DND-41 (cell line): ENCODE measurements around the gene ERC2.

Source experiments
- ATAC-seq: fragments of 200-7000 bp; cut with Tn5 transposase; 3 replicates; pipeline ENCODE4 v1.9.1; 2021; ENCODE audit warnings: low read depth; ENCODE audit not compliant: insufficient read depth
- DNase-seq: peaks from one replicate; pipeline ENCODE4 v3.0.0-alpha.2; 2020
- H2AFZ ChIP-seq: 2 replicates; pipeline ENCODE4 v1.6.0; 2012; ENCODE audit warnings: low read depth, low read length
- H3K27ac ChIP-seq: 2 replicates; pipeline ENCODE4 v1.5.1; 2012; ENCODE audit warnings: low read length, inconsistent platforms
- H3K27me3 ChIP-seq: fragments of 200-600 bp; sonication (generic); 2 replicates; pipeline ENCODE4 v1.6.0; 2012; ENCODE audit warnings: low read length, mild to moderate bottlenecking, inconsistent platforms; ENCODE audit not compliant: insufficient read depth, poor library complexity
- H3K36me3 ChIP-seq: 2 replicates; pipeline ENCODE4 v1.5.1; 2012; ENCODE audit warnings: low read length, inconsistent platforms; ENCODE audit not compliant: insufficient read depth
- H3K4me1 ChIP-seq: 2 replicates; pipeline ENCODE4 v1.5.1; 2012; ENCODE audit warnings: mild to moderate bottlenecking, low read length; ENCODE audit not compliant: insufficient read depth
- H3K4me2 ChIP-seq: 2 replicates; pipeline ENCODE4 v1.6.0; 2012; ENCODE audit warnings: mild to moderate bottlenecking, moderate library complexity, low read length, inconsistent platforms; ENCODE audit not compliant: insufficient read depth
- H3K4me3 ChIP-seq, 2 experiments: fragments of 200-600 bp in 1 of 2; shearing (Covaris generic) in 1 of 2; 2 replicates each; pipeline ENCODE4 v1.5.1; 2012 to 2016; ENCODE audit warnings: inconsistent platforms in 2 of 2, low read length in 2 of 2, mild to moderate bottlenecking in 2 of 2, low read depth in 1 of 2, moderate library complexity in 1 of 2
- H3K79me2 ChIP-seq: 2 replicates; pipeline ENCODE4 v1.6.0; 2012; ENCODE audit warnings: low read length, inconsistent platforms; ENCODE audit not compliant: insufficient read depth
- H3K9ac ChIP-seq: 2 replicates; pipeline ENCODE4 v1.6.0; 2012; ENCODE audit warnings: low read depth, mild to moderate bottlenecking, inconsistent platforms, low read length, moderate library complexity
- H3K9me3 ChIP-seq: 2 replicates; pipeline ENCODE4 v1.5.1; 2012; ENCODE audit warnings: low read length, moderate library complexity, mild to moderate bottlenecking, inconsistent platforms; ENCODE audit not compliant: insufficient read depth, severe bottlenecking
- H4K20me1 ChIP-seq: 2 replicates; pipeline ENCODE4 v1.6.0; 2012; ENCODE audit warnings: low read length; ENCODE audit not compliant: insufficient read depth
- CTCF ChIP-seq: IDR thresholded peaks from 2 replicates; pipeline ENCODE4 v1.5.1; 2012; ENCODE audit warnings: borderline replicate concordance, low read length, moderate library complexity, mild to moderate bottlenecking; ENCODE audit not compliant: poor library complexity, severe bottlenecking; ENCODE audit errors: extremely low read depth
- EZH2 ChIP-seq: IDR thresholded peaks from 3 replicates; pipeline ENCODE4 v1.6.1; 2012; ENCODE audit warnings: borderline replicate concordance, low read depth, mild to moderate bottlenecking, moderate library complexity, low read length, inconsistent platforms; ENCODE audit not compliant: severe bottlenecking

ERC2 gene

GRCh38 chr3:56121716-56122115, 346.6 kb downstream of the ERC2 start:
- no peak for TF ChIP-seq CTCF
- no peak overlapping the region for H3K9ac ChIP-seq
- no peak overlapping the region for H3K27ac ChIP-seq
- H3K36me3 ChIP-seq: no peaks in the 10 kb centered on the region
- H3K9me3 ChIP-seq: no peaks in the 10 kb centered on the region
- H3K79me2 ChIP-seq: no peaks in the 10 kb centered on the region
- H3K27me3 ChIP-seq: no peaks in the 10 kb centered on the region
- H4K20me1 ChIP-seq: no peaks in the 10 kb centered on the region
- H3K4me3 ChIP-seq: no peak overlapping the region
- no peak overlapping the region for H2AFZ ChIP-seq
- no peaks in the 10 kb centered on the region for H3K4me1 ChIP-seq
- H3K4me2 ChIP-seq: no peak overlapping the region
- no peak for DNase-seq
- no peak for ATAC-seq

DNA sequence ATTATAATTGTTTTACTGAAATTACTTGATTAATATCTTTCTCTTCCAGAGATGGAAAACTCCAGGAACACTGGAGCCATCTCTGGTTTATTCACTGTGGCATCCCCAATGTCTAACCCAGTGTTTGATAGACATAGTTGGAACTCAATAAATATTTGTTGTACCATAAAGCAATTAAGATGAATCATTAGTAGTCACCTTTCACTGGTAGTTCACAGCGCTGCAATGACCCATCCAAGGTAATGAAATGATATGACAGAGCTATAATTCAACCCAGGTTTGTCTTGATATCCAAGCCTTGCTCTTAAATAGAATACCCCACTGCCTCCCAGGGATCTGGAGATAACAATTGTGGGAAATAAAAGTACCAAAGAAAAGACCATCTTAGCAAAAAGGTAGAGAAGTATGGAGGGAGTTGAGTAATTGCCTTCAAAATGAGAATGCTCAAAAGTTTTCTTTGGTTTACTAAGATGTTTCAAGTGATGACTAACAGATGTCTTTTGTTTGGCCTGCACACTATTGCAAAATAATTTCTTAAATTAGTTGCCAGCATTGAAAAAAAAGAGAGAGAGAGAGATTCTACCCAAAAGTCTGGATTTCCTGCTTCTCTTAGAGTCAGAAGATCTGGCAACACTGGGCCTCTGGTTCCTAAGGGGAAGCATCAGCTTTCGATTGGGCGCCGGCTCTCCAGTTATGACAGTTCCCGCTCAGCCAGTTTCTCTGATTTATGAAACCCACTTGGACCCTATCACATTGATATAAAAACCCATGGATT, 348.5 kb downstream of the ERC2 start:
- H3K79me2 ChIP-seq: no peaks in the 10 kb centered on the region
- H3K9ac ChIP-seq: no peak overlapping the region
- H4K20me1 ChIP-seq: no peaks in the 10 kb centered on the region
- no peak for TF ChIP-seq EZH2
- TF ChIP-seq CTCF: no peak
- H3K4me3 ChIP-seq: no peak overlapping the region
- H2AFZ ChIP-seq: no peak overlapping the region
- no peaks in the 10 kb centered on the region for H3K4me1 ChIP-seq
- no peaks in the 10 kb centered on the region for H3K9me3 ChIP-seq
- no peak overlapping the region for H3K4me2 ChIP-seq
- DNase-seq (no peak), ATAC-seq (no peak)
- H3K27me3 ChIP-seq: no peaks in the 10 kb centered on the region
- no peak overlapping the region for H3K27ac ChIP-seq
- no peaks in the 10 kb centered on the region for H3K36me3 ChIP-seq

DNA sequence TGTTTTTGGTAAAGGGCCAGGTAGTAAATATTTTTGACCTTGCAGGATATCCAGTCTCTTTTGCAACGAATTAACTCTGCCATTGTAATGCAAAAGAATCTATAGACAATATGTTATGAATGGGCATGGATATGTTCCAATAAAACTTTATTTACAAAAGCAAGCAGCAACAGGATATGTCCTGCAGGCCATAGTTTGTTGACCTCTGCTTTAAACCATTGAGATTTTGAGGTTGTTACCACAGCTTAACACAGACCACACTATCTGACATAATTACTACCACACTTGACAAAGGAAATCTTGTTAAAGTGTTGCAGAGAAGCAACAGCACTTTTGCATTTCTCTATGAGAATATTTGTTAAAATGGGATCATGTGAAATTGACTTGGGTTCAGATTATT, 349.3 kb downstream of the ERC2 start:
- Histone ChIP-seq H3K4me3 (no peak overlapping the region), H2AFZ (no peak overlapping the region), H3K9me3 (no peaks in the 10 kb centered on the region), H3K27ac (no peak overlapping the region), H4K20me1 (no peaks in the 10 kb centered on the region), H3K27me3 (no peaks in the 10 kb centered on the region), H3K4me1 (no peaks in the 10 kb centered on the region), H3K36me3 (no peaks in the 10 kb centered on the region), H3K4me2 (no peak overlapping the region), H3K9ac (no peak overlapping the region), H3K79me2 (no peaks in the 10 kb centered on the region)
- TF ChIP-seq CTCF: no peak
- TF ChIP-seq EZH2: no peak
- no peak for DNase-seq
- ATAC-seq: no peak

DNA sequence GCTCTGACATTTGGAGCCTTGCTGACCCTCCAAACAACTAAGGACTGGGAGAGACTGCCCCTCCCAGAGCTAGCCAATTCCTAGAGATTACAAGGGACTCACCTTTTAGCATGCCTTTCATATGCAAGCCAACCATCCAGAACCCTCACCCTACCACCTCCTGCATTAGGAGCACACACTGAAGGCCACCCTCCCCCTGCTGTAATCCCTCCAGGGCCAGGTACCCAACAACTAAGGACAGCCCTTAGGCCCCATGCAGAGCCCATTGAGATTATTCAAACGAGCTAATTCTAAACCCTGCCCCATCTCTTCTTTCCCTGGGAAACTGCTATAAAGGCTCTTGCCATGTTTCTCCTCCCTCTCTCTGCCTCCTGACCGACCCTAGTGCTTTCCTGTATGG, 352.6 kb downstream of the ERC2 start:
- no peak overlapping the region for H3K27ac ChIP-seq
- DNase-seq: no peak

More for the DNA sequence above, 352.6 kb downstream of the ERC2 start:
- Histone ChIP-seq H2AFZ (no peak overlapping the region), H3K9ac (no peak overlapping the region), H3K36me3 (no peaks in the 10 kb centered on the region), H3K4me2 (no peak overlapping the region), H3K27me3 (peaks cover 13% of the 10 kb centered on the region), H4K20me1 (no peaks in the 10 kb centered on the region), H3K4me3 (no peak overlapping the region), H3K79me2 (no peaks in the 10 kb centered on the region), H3K9me3 (no peaks in the 10 kb centered on the region), H3K4me1 (no peaks in the 10 kb centered on the region)
- no peak for ATAC-seq
- TF ChIP-seq EZH2: no peak
- TF ChIP-seq CTCF: no peak
